A673 (cell line): ENCODE results near the gene SIAH2. TPM values are rescaled to one million over a fixed set of nuclear protein-coding genes. Genes with fewer than 3 reads are reported as not detected.

Experiments
- BruUV-seq: library from RNA; stranded (reverse); fragments of 400-500 nt; replicated peaks from 2 replicates; lab custom pipeline; 2021; lab: Mats Ljungman, UMichigan
- CTCF ChIA-PET: fragments of 300-600 bp; sonication (Branson Sonifier 250); formaldehyde crosslinking; loops from one replicate; lab custom pipeline; 2022; ENCODE audit warnings: antibody characterized with exemption; lab: Charles Lee
- POLR2A ChIA-PET: fragments of 300-600 bp; sonication (Branson Sonifier 250); formaldehyde crosslinking; loops from one replicate; lab custom pipeline; 2022; ENCODE audit warnings: antibody characterized with exemption; ENCODE audit not compliant: low non-redundant PET; lab: Charles Lee
- DNase-seq: peaks from one replicate; pipeline ENCODE4 v3.0.0-alpha.2; 2015; ENCODE audit warnings: low spot score
- H3K27ac ChIP-seq: fragments of 200-600 bp; sonication (generic); 2 replicates; pipeline ENCODE4 v1.5.1; 2016; ENCODE audit warnings: mixed run types, low read depth, mild to moderate bottlenecking, mixed read lengths, antibody characterized with exemption, low read length; ENCODE audit not compliant: poor library complexity, severe bottlenecking
- H3K27me3 ChIP-seq: fragments of 200-600 bp; sonication (generic); replicated peaks from 2 replicates; pipeline ENCODE4 v1.6.1; 2017; ENCODE audit warnings: mixed run types, low read depth, mild to moderate bottlenecking, mixed read lengths, antibody characterized with exemption, low read length; ENCODE audit not compliant: insufficient read depth, poor library complexity
- H3K36me3 ChIP-seq: fragments of 200-600 bp; sonication (generic); 2 replicates; pipeline ENCODE4 v1.6.1; 2016; ENCODE audit warnings: mixed run types, mild to moderate bottlenecking, mixed read lengths, antibody characterized with exemption, low read length; ENCODE audit not compliant: insufficient read depth, poor library complexity, severe bottlenecking
- H3K4me1 ChIP-seq: fragments of 200-600 bp; sonication (generic); 2 replicates; pipeline ENCODE4 v1.6.1; 2017; ENCODE audit warnings: mixed run types, mild to moderate bottlenecking, mixed read lengths, antibody characterized with exemption, low read length; ENCODE audit not compliant: insufficient read depth, poor library complexity, severe bottlenecking
- H3K4me3 ChIP-seq: fragments of 200-600 bp; sonication (generic); 2 replicates; pipeline ENCODE4 v1.5.1; 2016; ENCODE audit warnings: low read depth, mixed run types, mild to moderate bottlenecking, mixed read lengths, low read length; ENCODE audit not compliant: poor library complexity, severe bottlenecking
- H3K9me3 ChIP-seq: fragments of 200-600 bp; sonication (generic); 2 replicates; pipeline ENCODE4 v1.6.1; 2016; ENCODE audit warnings: mixed run types, low read depth, mild to moderate bottlenecking, mixed read lengths, antibody characterized with exemption, low read length; ENCODE audit not compliant: poor library complexity, severe bottlenecking
- EZH2 ChIP-seq: fragments of 200-600 bp; sonication (generic); IDR thresholded peaks from 2 replicates; pipeline ENCODE4 v1.6.1; 2017; ENCODE audit warnings: borderline replicate concordance, low read depth, mild to moderate bottlenecking, mixed read lengths, antibody characterized with exemption, low read length; ENCODE audit not compliant: poor library complexity, severe bottlenecking
- intact Hi-C: fragments of 100-400 bp; cut with micrococcal nuclease; formaldehyde crosslinking; loops from one replicate; pipeline ENCODE4 v1.10.0; 2022; ENCODE audit not compliant: unreplicated experiment
- total RNA-seq: library from RNA; stranded (reverse); gene quantifications from 2 replicates; pipeline ENCODE4 v1.2.3, GENCODE V29; 2021
- TF ChIP-seq, protein P1 (sequence below): fragments of 300-800, 200-600 bp; sonication (generic); conservative IDR thresholded peaks from 2 replicates; pipeline ENCODE4 v1.5.1; 2017; ENCODE audit warnings: low read depth, mild to moderate bottlenecking, antibody characterized with exemption, low read length, moderate library complexity, mixed read lengths

The SIAH2 gene
- total RNA-seq, 1 experiment from 2014 or later, result 26.8 TPM

DNA sequence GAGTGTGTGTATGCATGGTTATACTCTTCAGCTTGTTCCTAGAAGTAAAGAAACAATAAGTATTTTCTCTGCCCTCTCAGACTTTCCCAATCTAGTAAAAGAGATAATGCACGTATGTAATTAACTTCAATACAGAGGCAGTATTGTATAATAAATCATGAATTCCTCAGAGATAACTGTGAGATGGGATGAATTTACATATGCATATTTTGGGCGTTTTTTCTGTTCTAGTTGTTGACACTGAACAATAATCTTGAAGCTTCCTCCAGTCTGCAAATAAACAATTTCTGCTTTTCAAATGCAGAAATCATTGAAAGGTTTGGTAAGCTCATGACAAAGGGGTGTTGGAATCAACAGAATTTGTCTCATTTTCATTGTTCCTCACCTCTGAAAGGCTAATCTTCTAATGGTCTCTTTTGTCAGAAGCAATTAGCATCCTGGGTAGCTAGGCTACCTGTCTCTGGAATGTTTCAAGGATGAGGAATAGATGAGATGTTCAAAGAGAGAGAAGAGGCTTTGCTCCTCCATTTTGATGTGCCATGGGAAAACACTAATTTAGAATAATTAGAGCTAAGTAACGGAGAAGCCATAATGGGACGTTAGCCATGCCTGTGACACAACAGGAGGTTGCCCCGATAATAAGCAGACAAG, 43.3 kb upstream of the SIAH2 start:
- intact Hi-C loops, result no loop called here
- DNase-seq, result no peak
- H3K27me3 ChIP-seq, result no peaks in the 10 kb centered on the region
- no peaks in the 10 kb centered on the region for H3K9me3 ChIP-seq
- no peak overlapping the region for H3K4me3 ChIP-seq
- TF ChIP-seq, protein P1, sequence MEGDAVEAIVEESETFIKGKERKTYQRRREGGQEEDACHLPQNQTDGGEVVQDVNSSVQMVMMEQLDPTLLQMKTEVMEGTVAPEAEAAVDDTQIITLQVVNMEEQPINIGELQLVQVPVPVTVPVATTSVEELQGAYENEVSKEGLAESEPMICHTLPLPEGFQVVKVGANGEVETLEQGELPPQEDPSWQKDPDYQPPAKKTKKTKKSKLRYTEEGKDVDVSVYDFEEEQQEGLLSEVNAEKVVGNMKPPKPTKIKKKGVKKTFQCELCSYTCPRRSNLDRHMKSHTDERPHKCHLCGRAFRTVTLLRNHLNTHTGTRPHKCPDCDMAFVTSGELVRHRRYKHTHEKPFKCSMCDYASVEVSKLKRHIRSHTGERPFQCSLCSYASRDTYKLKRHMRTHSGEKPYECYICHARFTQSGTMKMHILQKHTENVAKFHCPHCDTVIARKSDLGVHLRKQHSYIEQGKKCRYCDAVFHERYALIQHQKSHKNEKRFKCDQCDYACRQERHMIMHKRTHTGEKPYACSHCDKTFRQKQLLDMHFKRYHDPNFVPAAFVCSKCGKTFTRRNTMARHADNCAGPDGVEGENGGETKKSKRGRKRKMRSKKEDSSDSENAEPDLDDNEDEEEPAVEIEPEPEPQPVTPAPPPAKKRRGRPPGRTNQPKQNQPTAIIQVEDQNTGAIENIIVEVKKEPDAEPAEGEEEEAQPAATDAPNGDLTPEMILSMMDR, result no peak
- no peak for TF ChIP-seq EZH2
- no peak overlapping the region for H3K27ac ChIP-seq
- ChIA-PET POLR2A (interaction anchor here (0.6 to 0.8 kb wide), 2 partner anchors 77 to 141 kb away, joined by 3 to 6 read pairs; no protein-coding TSS in a partner anchor), CTCF (no interaction called here)
- no TSS peak for BruUV-seq
- H3K4me1 ChIP-seq, result no peaks in the 10 kb centered on the region
- no peaks in the 10 kb centered on the region for H3K36me3 ChIP-seq

DNA sequence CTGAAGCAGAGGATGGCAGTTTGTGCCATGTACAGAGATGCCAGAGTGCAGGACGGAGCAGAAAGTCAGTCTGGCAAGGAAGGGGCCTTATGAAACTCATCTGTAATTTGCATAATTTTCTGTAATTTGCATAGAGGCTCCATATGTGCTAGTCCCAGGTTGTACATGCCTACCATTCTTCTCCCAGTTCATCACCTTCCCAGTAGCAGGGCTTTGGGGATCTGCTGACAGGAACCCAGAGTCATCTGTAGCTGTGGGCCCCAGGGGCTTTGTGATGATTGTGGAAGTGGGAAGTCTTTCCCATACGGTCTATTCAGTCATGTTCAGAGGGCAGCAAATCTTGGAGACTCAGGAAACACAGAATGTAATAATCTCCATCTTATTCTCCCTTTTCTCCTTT, 42.4 kb upstream of the SIAH2 start:
- H3K36me3 ChIP-seq, result no peaks in the 10 kb centered on the region
- no TSS peak for BruUV-seq
- no peaks in the 10 kb centered on the region for H3K9me3 ChIP-seq
- H3K4me1 ChIP-seq, result no peaks in the 10 kb centered on the region
- POLR2A ChIA-PET, result no interaction called here
- H3K4me3 ChIP-seq, result no peak overlapping the region
- CTCF ChIA-PET, result no interaction called here
- TF ChIP-seq, protein P1, result no peak
- no peak for TF ChIP-seq EZH2
- H3K27me3 ChIP-seq, result no peaks in the 10 kb centered on the region
- DNase-seq, result no peak
- intact Hi-C loops, result no loop called here
- H3K27ac ChIP-seq, result no peak overlapping the region

DNA sequence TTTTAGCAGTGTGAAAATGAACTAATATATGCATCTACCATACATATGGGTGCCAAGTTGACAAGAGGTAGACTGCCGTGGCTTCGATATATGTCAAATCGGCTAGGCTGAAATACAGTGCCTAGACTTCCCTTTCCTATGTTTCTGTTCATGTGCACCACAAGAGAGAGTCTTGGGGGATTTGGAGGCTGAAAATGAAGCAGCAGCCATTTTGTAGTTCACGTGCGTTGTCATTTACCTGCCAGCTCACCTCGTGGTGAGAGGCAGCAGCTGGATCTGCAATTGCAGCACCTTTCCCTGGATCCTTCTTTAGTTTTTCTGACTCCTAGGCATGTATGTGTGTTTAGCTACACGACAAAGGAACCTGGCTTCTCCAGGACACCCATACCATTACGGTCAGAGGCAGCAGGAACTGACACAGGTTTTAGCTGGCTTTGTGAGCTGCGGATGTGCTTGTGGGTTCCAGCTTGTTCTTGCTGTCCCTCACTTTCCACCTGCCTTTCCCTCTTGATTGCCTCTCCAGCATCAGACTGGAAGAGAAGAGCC, 40.5 kb upstream of the SIAH2 start:
- no peak overlapping the region for H3K4me3 ChIP-seq
- CTCF ChIA-PET, result interaction anchor here (1.0 kb wide), 1 partner anchor 16 kb away, joined by 3 read pairs; no protein-coding TSS in a partner anchor
- POLR2A ChIA-PET, result no interaction called here
- H3K4me1 ChIP-seq, result no peaks in the 10 kb centered on the region
- intact Hi-C loops, result no loop called here
- TF ChIP-seq EZH2, result no peak
- TF ChIP-seq, protein P1, result no peak
- no peaks in the 10 kb centered on the region for H3K9me3 ChIP-seq
- no TSS peak for BruUV-seq
- no peak for DNase-seq
- no peak overlapping the region for H3K27ac ChIP-seq
- H3K36me3 ChIP-seq, result no peaks in the 10 kb centered on the region
- no peaks in the 10 kb centered on the region for H3K27me3 ChIP-seq
